ENCODE data around the gene OGFOD1. TPM values are rescaled to one million over a fixed set of nuclear protein-coding genes. Genes with fewer than 3 reads are reported as not detected.

The OGFOD1 gene
- total and polyA plus RNA-seq, 9 of the 15 experiments (the other 6 are each of a cell fraction or from before 2014, with no cell fraction given): 60.4 to 134 (median 85.8) TPM

- TF ChIP-seq ZBED1 (IDR thresholded peaks at IDR 0.05): no peak
- peak; percentile 74 to 77 for TF ChIP-seq MAZ (CRISPR knock-in tag; conservative IDR thresholded peaks at IDR 0.05 in 1 of 2, IDR thresholded peaks at IDR 0.05 in 1 of 2)
- TF ChIP-seq ZBTB2 (IDR thresholded peaks at IDR 0.05): peak; percentile 86
- no peak for TF ChIP-seq NCOA4 (IDR thresholded peaks at IDR 0.05; ENCODE audit: partially characterized antibody)
- no peak for TF ChIP-seq E2F4 (CRISPR knock-in tag; IDR thresholded peaks at IDR 0.05; ENCODE audit: low read depth)
- no peak for TF ChIP-seq DDX20 (tag; IDR thresholded peaks at IDR 0.05; ENCODE audit: low read depth)
- TF ChIP-seq TOE1 (IDR thresholded peaks at IDR 0.05; ENCODE audit: borderline replicate concordance): no peak
- TF ChIP-seq TOE1 (CRISPR knock-in tag; IDR thresholded peaks at IDR 0.05; ENCODE audit: borderline replicate concordance, low read depth): no peak
- no peak for TF ChIP-seq CCAR2 (IDR thresholded peaks at IDR 0.05; ENCODE audit: low read depth, low read length)
- TF ChIP-seq EHMT2 (IDR thresholded peaks at IDR 0.05): no peak
- TF ChIP-seq THRA (IDR thresholded peaks at IDR 0.05): no peak
- no peak for TF ChIP-seq SMAD3 (CRISPR knock-in tag; conservative IDR thresholded peaks at IDR 0.05)
- no peak for TF ChIP-seq ZNF395 (CRISPR knock-in tag; IDR thresholded peaks at IDR 0.05)
- TF ChIP-seq FOXP4 (CRISPR knock-in tag; IDR thresholded peaks at IDR 0.05; ENCODE audit: borderline replicate concordance): 0 out of 2 replicates have a peak, but pooled peaks have one; percentile 47
- no peak for TF ChIP-seq GTF2F1 (IDR thresholded peaks at IDR 0.05; ENCODE audit: low read depth, low read length)
- peak; percentile 62 for TF ChIP-seq GABPB1 (CRISPR knock-in tag; IDR thresholded peaks at IDR 0.05)
- no peak for TF ChIP-seq MTF1 (CRISPR knock-in tag; IDR thresholded peaks at IDR 0.05; ENCODE audit: borderline replicate concordance)
- no peak for TF ChIP-seq RAD51 (IDR thresholded peaks at IDR 0.05; ENCODE audit: borderline replicate concordance, low read depth)
- TF ChIP-seq PHTF2 (CRISPR knock-in tag; IDR thresholded peaks at IDR 0.05): no peak
- no peak for TF ChIP-seq MED1 (CRISPR knock-in tag; IDR thresholded peaks at IDR 0.05; ENCODE audit: borderline replicate concordance)
- no peak for TF ChIP-seq FOXJ2 (tag; IDR thresholded peaks at IDR 0.05)
These were observed 68.3 kb downstream of the OGFOD1 start, which contains the start of gene BBS2 (continued) for GRCh38 chr16:56519459-56520250.
